Measurements from ENCODE around the gene TRPM5.

The TRPM5 gene

DNA sequence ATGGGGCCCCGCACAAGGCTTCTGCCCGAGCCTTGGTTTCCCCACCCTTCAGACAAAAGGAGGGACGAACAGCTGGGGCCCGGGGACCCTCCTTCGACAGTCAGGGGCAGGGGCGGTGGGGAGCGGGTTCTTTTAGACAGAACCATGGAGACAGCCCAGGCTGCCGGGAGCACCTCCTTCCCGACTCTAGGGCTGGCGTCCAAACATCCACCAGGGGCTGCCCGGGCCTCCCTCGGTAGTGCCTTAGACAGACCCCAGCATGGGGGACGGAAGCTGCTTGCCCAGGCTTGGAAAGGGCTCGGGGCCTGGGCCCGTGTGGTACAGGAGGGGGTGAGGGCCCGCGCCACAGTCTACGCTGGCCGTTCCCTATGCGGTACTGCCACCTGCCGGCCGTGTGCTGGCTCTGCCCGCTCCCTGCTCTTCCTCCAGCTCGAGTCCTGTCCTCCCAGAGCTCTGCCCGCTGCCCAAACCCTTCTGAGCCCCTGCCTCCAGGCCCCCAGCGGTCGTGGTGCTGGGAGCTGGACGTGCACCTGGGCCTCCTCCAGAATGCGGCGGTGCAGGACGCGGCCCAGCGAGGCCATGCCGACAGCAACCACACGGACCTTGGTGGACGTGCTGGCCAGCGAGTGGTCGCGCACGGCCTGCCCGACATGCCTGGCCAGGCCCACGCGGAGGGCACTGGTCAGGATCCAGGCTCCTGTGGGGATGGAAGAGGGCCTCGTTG, 23.6 kb downstream of the TRPM5 start:
- DNase-seq (ENCODE audit: low spot score) = peak; percentile 93

DNA sequence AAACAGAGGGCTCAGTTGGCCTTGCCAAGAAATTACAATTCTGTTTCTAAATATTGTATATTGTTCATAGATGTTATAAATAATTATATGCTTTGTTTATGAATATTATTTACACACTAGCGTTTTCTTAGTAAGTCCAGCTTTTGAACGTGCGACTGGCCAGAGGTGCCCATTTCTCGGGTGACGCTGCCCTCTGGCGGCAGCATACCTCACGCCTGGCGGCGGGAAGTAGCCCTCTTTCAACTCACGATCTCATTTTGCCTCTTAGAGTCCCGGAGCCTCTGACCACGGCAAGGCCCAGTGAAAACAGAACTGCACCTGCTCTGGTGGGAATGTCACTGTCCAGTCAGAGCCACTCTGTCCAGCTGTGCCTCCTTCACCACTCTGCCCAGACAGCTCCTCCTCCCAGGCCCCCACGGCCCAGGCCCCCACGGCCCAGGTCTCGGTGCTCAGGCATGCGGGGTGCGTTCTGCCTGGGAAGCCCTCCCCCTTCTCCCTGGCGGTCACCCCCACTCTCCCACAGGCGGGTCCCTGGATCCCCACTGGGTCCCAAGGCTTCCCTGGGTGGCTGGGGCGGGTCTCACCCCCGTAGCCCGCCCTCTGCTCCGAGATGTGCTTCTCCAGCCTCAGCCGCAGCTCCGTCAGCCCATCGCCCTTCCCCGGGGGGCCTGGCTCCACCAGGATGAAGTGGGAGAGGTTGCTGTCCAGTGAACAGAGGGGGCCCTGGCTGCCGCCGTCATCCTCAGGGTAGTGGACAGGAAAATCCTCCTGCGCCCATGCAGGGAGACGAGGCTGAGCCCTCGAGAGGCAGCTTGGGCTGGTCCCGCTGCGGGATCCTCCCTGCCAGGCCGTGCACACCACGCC, 24.4 kb downstream of the TRPM5 start:
- DNase-seq (ENCODE audit: low spot score) = peak; percentile 80

DNA sequence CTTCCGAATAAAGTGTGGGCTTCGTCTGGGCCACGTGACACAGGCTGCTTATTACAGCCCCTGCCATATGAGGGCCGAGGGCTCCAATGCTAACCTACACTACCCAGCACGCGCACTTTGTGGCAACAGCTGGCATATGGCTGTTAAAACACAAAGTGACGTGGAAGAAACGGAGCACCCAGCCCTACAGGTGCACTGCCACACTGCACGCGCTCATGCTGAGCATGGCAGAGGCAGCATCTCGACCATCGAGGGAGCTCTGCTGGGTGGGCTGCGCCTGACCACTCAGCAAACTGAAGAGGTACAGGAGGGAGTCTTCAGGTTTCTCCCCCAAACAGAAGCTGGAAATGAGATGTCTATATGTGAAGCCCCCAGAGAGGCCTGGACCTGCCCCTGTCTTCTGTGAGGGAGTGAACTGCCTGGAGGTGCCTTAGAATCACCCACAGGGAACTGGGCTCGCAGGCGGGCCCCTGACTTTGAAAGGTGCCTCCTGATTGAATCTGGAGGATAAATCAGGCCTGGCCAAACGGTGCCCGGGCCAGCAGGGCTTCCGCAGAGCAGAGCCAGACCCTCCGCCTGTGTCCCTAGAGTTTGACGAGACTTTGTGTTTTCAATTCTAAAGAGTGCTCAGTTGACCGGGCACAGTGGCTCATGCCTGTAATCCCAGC, 25.5 kb downstream of the TRPM5 start:
- no peak for DNase-seq (ENCODE audit: low spot score)

DNA sequence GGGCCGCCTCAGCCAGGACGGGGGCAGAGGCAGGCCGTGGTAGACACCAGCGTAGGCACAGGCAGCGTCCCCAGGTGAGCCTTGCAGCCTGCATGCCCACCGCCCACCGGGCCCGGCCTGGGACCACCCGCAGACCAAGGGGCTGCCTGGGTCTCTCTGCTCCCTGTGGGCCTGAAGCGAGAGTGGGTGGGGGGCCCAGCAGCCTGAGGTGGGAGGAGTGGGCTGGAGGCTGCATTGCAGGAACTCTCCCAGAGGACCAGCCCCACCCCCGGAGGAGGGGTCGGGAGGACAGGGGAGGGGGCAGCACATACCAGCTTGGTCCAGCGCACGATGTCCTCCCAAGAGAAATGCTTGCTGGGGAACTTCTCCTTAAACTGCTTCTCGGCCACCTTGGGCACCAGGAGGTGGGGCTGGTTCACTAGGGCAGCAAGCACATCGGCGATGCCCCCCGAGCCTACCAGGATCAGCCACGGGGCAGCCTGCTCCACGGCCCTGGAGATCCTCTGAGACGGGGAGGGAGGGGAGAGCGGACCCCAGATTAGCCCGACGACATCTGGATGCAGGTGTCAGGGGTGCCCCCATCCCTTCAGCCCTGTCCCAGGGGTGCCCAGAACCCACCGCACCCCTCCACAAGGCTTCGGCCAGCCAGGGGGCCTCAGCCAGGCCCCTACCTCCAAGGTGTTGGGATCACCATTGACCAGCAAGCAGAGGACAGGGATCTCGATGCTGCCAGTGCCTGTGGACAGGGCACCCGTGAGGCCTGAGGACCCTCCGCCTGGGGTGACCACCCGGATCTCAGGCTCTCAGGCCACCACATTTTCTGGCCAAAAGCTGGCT, 26.2 kb downstream of the TRPM5 start:
- DNase-seq (ENCODE audit: low spot score) = no peak

DNA sequence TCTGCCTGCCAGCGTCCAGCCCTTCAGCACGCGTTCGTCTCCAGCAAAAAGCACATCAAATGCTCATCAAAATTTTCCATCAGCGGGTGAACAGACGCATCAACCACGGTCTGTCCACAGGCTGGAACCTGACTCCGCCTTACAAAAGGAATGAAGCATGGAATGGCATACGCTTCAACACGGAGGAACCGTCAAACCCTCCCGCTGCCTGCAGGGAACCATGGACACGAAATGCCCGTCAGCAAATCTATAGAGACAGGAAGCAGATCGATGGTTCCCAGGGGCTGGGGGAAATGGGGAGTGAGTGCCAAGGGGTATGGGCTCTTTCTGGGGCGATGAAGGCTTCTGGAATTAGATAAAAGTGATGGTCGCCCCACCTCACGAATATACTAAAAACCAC, 27.5 kb downstream of the TRPM5 start:
- no peak for DNase-seq (ENCODE audit: low spot score)

DNA sequence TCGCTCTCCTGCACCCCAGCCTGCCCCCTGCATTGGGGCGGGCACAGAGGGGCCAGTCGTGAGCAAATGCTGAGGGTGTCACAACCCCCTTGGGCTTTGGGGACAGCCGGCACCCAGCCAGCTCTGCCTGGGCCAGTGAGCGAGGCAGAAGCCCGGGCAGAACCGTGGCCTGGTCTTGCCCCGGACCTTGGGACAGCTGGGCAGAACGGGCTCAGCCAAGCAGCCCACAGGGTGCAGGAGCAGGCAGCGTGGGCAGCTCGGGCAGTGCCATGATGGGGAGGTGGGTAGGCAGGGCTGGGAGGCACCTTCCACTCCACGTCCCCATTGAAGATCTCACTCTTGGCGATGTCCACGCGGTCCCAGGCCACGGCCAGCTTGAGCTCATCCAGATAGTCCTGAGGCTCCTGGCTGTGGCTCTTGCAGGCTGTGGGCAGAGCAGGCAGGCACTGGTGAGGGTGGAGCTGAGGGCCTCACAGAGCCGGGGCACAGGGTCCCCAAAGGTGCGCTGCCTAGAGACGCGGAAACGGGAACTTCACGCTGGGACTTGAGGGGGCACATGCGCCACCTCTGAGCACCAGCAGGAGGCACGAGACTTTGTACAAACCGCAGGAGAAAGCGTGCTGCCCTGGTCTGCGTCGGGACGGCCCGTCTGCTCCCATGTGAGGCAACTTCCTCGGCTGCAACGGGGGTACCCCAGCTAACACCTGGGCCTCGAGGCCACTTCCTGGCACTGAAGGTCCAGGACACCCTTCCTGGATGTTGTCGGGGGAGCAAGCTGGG, 28.5 kb downstream of the TRPM5 start:
- no peak for DNase-seq (ENCODE audit: low spot score)

DNA sequence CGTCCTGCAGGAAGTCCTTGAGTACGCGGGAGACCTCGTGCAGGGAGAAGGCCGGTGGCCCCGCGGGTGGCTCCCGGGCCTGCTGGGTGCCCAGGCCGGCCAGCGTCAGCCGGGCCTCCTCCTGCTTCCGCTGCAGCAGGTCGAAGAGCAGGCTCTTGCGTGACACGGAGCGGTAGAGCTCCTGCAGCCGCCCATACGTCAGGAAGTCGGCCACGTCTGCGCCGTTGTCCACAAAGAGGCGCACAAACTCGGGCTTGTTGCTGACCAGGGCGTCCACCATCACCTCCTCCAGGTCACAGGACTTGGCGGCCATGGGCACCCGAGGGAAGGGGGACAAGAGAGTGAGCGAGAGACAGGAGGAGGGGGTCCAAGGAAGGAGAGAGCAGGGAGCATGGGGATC, 29.1 kb downstream of the TRPM5 start:
- DNase-seq (ENCODE audit: low spot score) = no peak

DNA sequence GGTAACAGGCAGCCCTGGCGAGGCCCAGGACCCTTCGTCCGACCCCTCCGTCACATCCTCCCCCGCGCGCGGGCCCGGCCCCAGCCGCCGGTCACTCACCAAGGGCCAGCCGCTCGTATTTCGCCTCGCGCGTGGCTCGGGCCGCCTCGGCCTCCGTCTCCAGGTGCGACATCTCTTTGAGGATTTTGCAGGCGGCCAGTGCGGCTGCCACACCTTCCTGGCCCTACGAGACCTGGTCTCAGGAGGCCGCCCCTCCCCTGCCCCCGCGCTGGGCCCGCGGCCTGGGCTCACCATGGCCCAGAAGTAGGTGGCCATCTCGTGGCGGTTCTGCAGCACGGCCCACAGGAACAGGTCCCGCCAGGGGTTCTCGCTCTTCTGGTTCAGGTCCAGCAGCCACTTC, 29.7 kb downstream of the TRPM5 start:
- no peak for DNase-seq (ENCODE audit: low spot score)

DNA sequence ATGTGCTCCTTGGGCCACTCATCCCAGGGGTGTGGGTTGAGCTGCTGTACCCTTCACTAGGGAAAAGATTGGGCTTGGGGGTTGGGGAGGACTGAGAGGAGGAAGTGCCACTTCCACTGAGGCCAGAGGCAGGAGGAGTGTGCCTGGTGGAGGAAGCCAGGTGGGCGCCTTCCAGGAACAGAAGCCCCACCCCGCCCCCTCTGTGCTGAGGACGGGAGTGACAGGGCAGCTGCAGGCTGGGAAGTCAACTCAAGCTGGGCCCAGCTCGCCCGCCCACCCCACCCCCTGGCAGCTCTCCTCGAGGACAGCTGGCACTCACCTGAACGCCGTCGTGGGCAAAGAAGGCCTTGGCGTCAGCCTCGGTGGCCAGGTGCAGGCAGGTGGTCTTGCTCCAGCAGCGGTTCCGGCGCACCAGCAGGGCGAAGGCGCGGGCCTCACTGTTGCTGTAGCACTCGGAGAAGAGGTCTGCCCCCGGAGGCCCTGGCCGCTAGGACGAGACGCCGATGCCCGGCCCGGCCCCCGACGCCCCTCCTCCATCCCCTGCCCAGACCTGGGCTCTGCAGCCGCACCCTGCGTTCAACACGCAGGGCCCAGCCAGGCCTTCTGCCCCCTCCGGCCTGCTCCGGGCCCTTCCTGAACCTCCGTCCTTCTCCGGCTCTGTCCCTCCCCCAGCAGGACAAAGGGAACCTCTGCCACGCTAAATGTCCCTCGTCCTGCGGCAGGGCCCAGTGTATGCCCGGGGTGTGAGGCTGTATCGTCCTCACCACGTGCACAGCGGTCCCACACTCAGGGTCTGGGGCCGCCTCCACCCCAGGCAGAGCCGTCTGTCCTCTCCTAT, 30.4 kb downstream of the TRPM5 start:
- no peak for DNase-seq (ENCODE audit: low spot score)

DNA sequence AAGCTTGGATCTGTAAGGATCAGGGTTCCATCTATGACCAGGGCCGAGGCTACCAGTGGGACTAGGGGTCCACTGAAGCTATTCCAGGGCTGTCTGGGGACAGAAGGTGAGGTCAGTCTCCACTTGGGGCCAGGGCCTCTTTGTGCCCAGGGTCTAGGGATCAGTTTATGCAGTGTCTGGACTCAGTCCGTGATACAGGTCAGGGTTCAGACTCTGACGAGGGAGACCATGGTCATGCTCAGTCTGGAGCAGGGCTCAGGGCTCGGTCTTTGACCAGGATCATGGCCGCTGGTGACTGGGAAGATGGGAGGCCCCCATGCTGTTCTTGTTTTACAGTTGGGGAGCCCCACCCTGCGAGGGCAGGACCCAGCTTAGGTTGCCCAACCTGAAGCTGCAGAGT, 32.0 kb downstream of the TRPM5 start:
- no peak for DNase-seq (ENCODE audit: low spot score)

DNA sequence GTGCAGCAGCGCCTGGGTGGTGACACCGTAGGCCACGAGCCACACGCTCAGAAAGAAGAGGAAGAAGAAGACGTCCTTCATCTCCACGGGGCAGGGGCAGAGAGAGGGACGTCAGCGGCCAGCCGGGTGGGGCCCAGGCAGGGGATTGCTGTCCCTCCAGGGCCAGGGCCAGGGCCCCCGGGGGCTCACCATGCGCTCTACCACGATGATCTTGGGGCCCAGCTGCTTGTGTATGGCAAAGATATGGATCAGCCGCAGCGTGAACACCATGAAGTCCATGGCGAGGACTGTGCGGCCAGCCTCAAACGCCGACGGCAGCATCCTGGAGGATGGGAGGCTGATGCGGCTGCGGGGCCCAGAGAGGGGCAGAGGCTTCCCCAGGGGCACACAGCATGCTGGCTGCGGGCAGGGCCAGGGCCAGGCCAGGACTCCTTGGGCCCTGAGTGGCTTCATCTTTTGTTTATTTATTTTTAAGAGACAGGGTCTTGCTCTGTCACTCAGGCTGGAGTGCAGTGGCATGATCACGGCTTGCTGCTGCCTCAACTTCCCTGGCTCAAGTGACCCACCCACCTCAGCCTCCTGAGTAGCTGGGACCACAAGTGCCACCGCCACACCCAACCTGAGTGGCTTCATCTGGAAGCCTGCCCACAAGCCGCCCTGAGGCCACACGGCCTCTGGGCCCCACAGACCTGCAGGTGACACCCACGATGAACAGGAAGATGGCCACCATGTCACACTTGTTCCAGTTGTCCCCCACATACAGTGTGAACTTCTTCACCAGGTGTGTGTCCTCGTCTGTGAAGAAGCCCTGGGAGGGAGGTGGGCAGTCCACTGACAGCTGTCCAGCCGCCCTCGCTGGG, 32.6 kb downstream of the TRPM5 start:
- no peak for DNase-seq (ENCODE audit: low spot score)

DNA sequence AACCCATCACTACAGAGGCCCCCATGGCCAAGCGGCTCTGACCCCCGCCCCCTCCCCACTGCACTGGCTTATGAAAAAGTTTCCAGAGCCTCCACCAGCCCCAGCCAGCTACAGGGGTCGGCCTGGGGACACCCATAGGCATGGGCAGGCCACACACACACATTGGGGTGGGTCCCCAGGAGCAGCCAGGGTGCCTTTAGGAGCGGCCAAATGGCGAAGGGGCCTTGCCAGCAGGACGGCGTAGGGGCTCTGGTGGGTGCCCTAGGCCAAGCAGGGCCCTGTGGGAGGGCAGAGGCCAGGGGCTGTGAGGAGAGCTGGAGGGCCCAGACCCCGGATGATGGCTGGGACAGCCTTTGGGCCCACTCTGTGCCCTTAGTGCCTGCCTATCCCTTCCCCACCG, 33.7 kb downstream of the TRPM5 start:
- no peak for DNase-seq (ENCODE audit: low spot score)

DNA sequence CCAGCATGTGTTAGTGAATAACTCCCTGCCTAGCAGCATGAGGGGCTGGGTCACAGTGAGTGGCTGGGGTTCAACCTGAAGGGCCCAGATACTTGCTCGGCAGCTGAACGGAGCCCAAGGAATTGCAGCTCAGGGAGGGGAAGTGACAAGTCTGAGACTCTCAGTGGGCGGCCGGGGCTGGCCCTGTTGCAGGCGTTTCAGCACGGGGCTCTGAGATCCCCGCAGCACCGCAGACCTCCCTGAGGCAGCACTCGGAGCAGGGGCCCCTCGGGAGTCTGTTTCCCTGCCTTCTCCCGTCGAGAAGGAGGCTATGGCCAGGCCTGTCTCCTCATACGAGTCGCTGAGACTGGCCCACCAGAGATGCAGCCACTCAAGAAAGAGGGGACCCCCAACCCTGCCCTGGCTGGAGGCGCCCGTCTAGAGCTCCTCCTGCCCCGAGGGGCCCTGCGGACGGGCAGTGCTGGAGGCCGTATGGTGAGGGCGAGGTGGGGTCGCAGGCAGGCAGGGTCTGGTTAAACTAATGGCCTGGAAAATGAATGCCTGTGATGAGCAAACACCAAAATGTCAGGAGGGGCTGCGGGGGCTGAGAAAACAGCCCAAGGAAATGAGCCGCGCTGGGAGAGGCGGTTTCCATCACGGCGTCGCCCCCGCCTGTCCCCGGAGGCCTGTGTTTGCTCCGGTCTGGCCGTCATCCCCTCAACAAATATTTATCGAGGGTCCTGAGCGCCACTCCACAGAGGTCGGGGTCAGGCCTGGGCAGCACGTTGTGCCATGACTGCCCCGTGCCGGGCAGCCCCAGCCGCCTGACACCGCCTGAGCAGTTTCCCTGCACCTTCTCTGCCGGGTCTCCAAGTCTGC, 34.5 kb downstream of the TRPM5 start:
- DNase-seq (ENCODE audit: low spot score) = no peak

DNA sequence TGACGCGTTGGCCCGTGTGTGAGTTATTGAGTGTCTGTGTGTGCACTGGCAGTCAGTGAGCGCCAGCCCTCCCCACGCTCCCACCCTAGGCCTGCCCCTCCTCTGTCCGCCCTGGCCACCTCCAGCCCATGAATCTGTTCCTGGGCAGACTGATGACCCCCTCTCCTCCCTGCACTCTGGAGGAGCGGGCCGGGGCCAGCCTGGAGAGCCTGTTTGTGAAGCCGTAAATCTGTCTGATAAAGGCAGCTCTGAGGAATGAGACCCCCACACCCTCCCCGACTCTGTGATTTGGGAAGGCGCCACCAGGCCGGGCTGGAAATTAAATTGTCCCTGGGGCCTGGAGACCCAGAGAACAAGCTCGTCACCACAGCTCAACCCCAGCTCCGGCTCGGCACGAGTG, 35.2 kb downstream of the TRPM5 start:
- DNase-seq (ENCODE audit: low spot score) = no peak

DNA sequence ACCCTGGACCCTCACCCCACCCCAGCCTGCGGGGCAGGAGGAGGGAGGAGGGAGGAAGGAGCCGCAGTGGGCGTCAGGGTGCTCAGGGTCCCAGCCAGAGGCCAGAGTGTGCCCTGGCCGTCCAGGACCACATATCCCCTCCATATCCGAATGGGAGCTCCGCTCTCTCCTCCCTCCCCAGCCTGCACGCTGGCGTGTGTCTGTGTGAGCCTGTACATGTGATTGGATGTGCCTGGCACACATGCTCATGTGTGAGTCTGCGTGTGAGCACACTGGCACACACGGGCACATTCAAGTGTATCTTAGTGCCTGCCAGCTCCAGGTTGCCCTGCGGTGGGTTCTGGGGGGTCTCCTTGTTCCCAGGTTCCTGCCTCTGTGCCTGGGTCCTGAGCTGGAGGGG, 35.6 kb downstream of the TRPM5 start:
- no peak for DNase-seq (ENCODE audit: low spot score)

DNA sequence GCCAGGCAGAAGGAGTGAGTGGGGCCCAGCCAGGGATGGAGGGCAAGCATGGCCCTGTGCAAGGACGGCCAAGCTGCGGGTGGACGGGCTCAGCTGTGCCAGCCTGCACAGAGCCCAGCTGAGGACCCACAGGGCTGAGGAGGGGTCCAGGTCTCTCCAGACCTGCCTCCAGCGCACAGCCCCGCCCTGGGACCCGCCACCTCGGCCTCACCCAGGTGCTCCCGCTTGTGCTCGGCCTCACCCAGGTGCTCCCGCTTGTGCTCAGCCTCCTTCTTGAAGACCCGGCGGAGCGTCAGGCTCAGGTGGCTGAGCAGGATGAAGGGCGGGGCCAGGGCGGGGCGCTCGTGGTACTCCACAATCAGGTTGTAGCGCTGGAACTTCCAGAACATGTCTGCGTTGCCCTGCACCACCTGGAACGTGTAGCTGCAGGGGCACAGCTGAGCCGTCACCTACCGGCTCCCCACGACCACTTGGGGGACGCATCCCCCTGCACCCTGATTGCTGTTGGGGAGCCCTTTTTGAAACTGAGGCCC, 37.4 kb downstream of the TRPM5 start:
- DNase-seq (ENCODE audit: low spot score) = no peak

DNA sequence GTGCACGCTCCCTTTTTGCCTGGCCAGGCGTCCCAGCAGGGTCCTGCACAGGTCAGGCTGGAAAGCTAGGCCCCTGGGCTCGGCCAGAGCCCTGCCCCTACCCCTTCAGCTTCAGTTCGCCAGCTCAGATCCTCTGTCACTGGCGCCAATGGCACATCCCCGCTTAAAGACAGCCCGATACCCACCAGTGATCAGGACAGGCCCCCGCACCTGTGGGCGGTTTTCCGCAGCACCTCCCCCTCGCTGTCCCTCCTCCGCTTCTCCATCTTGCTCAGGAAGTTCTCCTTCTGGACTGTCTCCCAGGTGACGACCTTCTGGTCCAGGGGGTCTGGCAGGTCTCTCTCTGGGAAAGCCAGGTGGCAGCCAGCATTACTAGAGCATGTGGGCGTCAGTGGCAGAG, 37.9 kb downstream of the TRPM5 start:
- DNase-seq (ENCODE audit: low spot score) = no peak

DNA sequence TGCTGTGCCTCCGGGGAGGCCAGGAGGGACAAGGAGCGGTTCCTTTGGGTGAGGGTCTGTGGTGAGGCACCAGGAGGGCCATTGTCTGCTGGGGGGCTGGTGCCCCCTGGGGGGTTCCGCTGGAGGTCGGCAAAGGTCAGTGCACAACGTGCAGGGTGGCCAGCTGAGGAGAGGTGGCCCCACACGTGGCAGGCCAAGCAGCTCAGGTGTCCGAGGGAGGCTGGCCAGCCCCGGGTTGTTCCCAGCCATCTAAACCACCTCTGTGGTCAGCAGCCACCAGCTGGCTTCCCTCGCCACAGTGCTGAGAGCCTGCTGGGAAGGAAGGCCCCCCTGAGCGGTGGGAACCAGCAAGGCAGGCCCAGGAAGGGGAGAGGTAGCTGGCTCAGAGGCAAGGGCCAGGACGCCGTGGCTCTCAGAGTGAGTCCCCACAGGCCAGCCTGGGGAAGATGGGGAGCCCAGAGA, 39.5 kb downstream of the TRPM5 start:
- no peak for DNase-seq (ENCODE audit: low spot score)

All from D341Med (cell line).